Stimulated activated CD4-positive, alpha-beta T cell treated with anti-CD3 and anti-CD28 coated beads, TNF-alpha, amount 100 ng/mL, for 24 hours (primary cell): ENCODE data around the gene ARL6IP4.

ENCODE experiments used
- DNase-seq, 3 experiments: peaks; one replicate each; pipeline ENCODE4 v3.0.0-alpha.2; 2020; ENCODE audit warnings: low read depth in 3 of 3

The ARL6IP4 gene

GRCh38 chr12:122958198-122958888 lies 22.1 kb upstream of the ARL6IP4 start:
- no peak for DNase-seq

DNA sequence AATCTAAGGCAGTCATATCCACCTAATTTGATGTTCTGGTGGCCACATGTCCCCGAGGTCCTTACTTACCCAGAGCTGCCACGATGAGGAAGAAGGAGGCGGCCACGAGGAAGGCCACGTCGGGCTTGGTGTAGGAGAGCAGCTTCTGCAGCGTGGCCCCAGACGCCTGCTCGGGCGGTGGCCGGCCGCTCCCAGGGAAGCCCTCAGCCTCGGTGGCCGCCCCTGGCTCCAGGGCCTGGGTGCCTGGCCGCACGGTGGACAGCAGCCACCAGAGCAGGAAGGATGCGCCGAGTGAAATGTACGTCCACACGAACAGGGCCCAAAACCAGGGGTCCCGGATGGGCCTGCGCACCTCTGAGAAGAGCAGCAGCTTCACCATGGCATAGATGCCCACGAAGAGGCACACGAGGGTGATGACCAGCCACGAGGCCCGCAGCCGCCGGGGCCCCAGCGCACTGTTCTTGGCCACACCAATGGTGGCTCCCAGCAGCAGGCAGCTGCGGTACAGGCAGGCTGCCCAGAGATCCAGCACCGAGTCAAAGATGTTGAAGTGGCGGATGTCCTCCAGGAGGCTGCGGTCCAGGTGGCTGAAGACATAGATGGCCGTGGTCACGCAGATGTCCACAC lies 20.8 kb upstream of the ARL6IP4 start:
- DNase-seq = no peak

DNA sequence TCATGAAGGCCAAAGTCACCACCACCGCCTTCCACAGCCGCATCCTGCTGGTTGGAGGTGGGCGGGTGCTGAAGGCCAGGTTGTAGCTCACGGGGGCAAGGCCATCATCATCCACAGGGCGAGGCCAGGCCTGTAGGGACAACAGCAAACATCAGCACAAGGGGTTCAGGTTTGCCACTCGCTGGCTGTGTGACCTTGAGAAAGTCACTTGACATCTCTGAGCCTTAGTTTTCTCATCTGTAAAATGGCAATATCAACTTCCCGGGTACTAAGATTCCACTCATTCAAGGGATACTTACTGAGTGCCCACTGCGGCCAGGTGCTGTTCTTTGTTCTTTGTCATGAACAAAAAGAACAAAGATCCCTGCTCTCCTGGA lies 20.3 kb upstream of the ARL6IP4 start:
- no peak for DNase-seq

- no peak for DNase-seq
Observed at GRCh38 chr12:122961531-122962329, 18.8 kb upstream of the ARL6IP4 start.

DNA sequence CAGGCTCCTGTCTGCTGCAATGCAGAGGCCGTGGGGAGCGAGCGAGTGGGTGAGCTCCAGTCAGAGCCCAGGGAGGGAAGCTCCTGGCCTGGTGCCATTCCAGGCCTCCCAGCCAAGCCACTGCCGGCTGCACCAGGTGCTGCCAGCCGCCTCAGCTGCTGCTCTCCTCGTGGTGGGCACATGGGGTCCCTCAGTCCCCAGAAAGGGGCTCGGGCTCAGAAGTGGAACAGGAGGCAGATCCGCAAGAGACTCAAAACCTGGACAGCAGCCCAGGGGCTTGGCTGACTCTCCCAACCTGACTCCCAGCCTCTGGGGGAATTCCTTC lies 16.6 kb upstream of the ARL6IP4 start:
- no peak for DNase-seq

DNA sequence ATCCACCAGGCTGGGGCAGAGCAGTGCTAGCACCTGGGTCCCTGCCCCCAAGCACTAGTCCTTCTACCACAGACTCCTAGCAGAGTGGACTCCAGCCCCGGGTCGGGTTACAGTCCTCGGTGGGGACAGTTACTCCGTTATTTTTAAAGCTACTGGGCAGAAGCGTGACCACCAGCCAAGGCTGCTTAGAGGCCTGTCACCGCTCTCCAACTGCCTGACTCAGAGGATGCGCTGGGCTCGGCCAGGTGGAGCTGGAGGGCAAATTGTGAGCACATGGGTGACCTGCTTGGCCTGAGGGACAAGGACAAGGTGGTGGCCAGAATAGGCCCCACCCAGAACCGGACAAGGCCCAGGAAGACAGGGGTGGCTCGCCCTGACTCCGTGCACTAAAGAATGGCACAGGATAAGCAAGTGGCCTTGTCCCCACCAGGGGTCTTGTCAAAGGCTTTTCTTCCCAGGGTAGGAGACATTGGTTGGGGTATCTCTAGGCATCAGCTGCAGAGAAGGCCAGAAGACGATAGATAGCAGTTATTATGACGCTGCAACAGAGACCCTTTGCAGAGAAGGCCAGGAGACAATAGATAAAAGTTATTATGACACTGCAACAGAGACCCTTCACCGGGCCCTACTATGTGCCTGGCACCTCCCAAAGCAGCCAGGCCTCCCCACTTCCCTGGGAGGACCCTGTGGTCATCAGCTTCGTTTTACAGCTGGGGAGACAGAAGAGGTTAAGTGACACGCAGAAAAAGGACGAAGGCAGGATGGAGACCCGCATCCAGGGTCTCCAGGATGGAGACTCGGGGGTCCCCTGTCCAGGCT lies 15.8 kb upstream of the ARL6IP4 start:
- DNase-seq = no peak

DNA sequence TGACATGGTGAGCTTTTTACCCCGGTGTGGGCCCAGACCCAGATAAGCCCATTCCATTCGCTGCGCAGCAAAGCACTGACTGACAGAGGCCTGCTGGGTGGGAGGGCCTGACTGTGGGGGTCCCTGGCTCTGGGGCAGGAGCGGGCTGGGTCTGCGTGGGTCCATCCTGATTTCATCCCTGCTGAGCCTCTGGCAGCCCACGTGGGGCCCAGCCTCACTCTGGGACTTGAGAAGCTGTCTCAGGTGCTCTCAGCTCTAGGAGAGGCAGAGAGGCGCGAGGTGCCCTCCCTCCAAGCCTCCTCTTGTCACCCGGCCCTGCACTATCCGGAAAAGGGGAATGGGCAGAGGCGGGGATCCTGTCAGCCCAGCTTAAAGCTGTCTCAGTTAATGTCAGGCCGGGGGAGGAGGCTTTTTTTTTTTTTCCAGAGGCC lies 15.1 kb upstream of the ARL6IP4 start:
- DNase-seq = no peak

- peak; percentile 89 to 97 (median 91) for DNase-seq
Observed at GRCh38 chr12:122965851-122966742, 14.4 kb upstream of the ARL6IP4 start, which contains the start of gene ABCB9. ABCB9 (minus strand) TSS chr12:122966463; CDS start chr12:122960235, 6,228 bp downstream.

DNA sequence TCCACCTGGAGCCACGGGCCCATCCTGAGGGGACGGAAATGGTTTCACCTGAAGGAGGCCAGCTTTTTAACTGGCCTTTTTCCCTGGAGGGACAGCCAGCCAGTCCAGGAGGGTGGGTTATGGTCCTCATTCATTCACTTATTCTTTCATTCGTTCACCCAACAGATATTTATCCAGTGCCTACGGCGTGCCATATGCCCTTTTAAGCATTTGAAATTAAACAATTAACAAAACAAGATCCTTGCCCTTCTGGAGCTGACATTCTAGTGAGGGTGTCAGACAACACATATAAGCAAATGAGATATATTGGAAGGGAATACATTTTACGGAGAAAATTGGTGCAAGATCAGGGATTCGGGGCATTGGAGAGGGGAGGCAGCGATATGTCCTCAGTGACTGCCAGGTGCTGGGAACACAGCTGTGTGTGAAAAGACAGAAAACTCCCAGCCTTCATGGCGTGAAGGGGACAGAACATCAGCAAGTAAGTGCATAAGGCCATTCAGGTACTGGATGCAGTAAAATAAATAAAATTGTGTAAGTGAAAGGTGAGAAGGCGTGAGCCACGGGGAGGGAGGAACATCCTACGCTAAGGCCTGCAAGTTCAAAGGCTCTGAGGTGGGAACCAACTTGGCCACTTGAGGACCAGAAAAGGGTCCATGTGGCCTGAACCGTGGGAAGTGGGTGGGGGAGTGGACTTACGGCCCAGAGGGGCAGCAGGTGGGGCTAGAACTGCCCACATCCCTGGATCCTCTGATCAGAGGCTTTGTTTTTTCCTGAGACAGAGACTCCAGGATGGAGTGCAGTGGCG lies 13.5 kb upstream of the ARL6IP4 start:
- no peak for DNase-seq

- DNase-seq = no peak
Observed at GRCh38 chr12:122968104-122968503, 12.4 kb upstream of the ARL6IP4 start.

DNA sequence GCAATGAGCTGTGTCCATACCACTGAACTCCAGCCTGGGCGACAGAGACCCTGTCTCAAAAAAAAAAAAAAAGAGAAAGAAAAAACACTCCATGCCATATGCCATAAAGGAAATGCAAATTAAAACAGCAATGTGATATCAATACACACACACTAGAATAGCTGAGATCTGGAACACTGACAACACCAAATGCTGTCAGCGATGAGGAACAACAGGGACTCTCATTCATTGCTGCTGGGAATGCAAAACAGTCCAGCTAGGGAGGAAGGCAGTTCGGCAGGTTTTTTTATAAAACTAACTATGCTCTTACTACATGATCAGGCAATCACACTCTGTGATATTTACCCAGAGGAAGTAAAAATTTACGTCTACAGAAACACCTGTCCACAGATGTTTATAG lies 10.8 kb upstream of the ARL6IP4 start:
- no peak for DNase-seq

- DNase-seq = peak; percentile 95 to 100 (median 99)
Observed at GRCh38 chr12:122974274-122974891, 6.1 kb upstream of the ARL6IP4 start.

- DNase-seq = peak; percentile 82 to 92 (median 89)
Observed at GRCh38 chr12:122974892-122975789, 5.3 kb upstream of the ARL6IP4 start, which contains the start of gene OGFOD2. OGFOD2 (plus strand) TSS chr12:122975244; CDS start chr12:122975252, 8 bp downstream.

GRCh38 chr12:122975790-122976647 lies 4.5 kb upstream of the ARL6IP4 start:
- no peak for DNase-seq

DNA sequence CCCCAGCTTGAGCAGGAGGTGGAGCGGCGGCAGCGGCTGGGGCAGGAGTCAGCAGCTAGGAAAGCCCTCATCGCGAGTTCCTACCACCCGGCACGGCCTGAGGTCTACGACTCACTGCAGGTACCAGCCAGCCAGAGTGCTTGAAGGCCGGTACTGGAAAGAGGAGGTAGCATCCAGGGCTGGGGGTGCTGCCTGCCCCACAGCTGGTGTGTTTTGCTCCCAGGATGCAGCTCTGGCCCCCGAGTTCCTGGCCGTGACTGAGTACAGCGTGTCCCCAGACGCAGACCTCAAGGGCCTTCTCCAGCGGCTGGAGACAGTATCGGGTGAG lies 3.9 kb upstream of the ARL6IP4 start:
- no peak for DNase-seq

DNA sequence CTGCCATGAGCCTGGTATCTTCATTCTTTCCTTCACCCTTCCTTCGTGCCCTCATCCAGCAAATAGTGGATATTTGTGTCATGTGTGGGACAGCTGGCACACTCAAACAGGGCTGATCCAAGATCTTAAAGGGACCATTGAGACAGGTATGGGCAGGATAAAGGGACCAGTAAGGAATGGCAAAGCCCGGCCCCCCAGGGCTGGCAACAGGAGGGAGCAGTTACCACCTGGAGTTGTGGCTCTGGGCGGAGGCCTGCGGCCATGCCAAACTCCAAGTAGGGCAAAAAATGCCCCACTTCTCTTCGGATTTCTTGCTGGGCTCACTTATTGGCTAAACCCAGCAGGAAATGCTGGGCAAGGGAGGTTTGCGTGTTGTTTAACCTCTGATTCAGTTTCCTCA lies 3.3 kb upstream of the ARL6IP4 start:
- no peak for DNase-seq

GRCh38 chr12:122977655-122978392 lies 2.7 kb upstream of the ARL6IP4 start:
- no peak for DNase-seq
